Measurements from ENCODE around the gene MEGF11.

DNA sequence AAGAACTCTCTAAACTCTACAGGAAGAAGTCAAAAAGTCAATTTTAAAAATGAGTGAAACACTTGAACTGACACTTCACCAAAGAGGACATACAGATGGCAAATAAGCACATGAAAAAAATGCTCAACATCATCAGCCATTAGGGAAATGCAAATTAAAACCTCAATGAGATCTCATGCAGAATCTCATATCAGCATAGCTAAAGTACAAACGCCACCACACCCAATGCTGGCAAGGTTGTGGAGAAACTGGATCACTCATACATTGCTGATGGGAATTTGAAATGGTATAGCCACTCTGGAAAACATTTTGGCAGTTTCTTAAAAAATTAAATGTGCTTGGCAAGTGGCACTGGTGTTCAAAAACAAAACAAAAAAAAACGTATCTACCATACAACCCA, 34.2 kb downstream of the MEGF11 start:
- TF ChIP-seq, protein P1, sequence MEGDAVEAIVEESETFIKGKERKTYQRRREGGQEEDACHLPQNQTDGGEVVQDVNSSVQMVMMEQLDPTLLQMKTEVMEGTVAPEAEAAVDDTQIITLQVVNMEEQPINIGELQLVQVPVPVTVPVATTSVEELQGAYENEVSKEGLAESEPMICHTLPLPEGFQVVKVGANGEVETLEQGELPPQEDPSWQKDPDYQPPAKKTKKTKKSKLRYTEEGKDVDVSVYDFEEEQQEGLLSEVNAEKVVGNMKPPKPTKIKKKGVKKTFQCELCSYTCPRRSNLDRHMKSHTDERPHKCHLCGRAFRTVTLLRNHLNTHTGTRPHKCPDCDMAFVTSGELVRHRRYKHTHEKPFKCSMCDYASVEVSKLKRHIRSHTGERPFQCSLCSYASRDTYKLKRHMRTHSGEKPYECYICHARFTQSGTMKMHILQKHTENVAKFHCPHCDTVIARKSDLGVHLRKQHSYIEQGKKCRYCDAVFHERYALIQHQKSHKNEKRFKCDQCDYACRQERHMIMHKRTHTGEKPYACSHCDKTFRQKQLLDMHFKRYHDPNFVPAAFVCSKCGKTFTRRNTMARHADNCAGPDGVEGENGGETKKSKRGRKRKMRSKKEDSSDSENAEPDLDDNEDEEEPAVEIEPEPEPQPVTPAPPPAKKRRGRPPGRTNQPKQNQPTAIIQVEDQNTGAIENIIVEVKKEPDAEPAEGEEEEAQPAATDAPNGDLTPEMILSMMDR (conservative IDR thresholded peaks at IDR 0.05), result no peak
- no peak for TF ChIP-seq EZH2 (IDR thresholded peaks at IDR 0.05; ENCODE audit: low read depth)
